ENCODE measurements around the gene RAD51B.

- TF ChIP-seq CTCF (conservative IDR thresholded peaks at IDR 0.05) (no peak), EZH2 (IDR thresholded peaks at IDR 0.05; ENCODE audit: low read depth) (no peak)
Observed at GRCh38 chr14:68317239-68317638, 497.7 kb downstream of the RAD51B start.
